Smooth muscle cell (in vitro differentiated cells): ENCODE results near the gene IRAK1BP1. TPM values are rescaled to one million over a fixed set of nuclear protein-coding genes. Genes with fewer than 3 reads are reported as not detected.

ENCODE experiments used
- DNase-seq: peaks from one replicate; lab custom pipeline; 2025; ENCODE audit not compliant: unreplicated experiment; lab: John Stamatoyannopoulos, UW
- H2AFZ ChIP-seq: fragments of 200-600 bp; sonication (generic); 2 replicates; pipeline ENCODE4 v1.6.0; 2016; ENCODE audit warnings: antibody characterized with exemption, low read depth, mild to moderate bottlenecking
- H3F3A ChIP-seq: fragments of 200-600 bp; sonication (generic); 2 replicates; pipeline ENCODE4 v1.6.0; 2017; ENCODE audit warnings: antibody characterized with exemption, low read depth
- H3K27ac ChIP-seq: fragments of 200-600 bp; sonication (generic); 2 replicates; pipeline ENCODE4 v1.5.1; 2016; ENCODE audit warnings: low read depth, mild to moderate bottlenecking
- H3K27me3 ChIP-seq: fragments of 200-600 bp; sonication (generic); 2 replicates; pipeline ENCODE4 v1.6.1; 2016; ENCODE audit warnings: low read depth, mild to moderate bottlenecking
- H3K36me3 ChIP-seq: fragments of 200-600 bp; sonication (generic); 2 replicates; pipeline ENCODE4 v1.5.1; 2016; ENCODE audit warnings: low read depth
- H3K4me1 ChIP-seq: fragments of 200-600 bp; sonication (generic); 2 replicates; pipeline ENCODE4 v1.5.1; 2016; ENCODE audit warnings: low read depth
- H3K4me2 ChIP-seq: fragments of 200-600 bp; sonication (generic); 2 replicates; pipeline ENCODE4 v1.6.0; 2016; ENCODE audit warnings: mild to moderate bottlenecking
- H3K4me3 ChIP-seq: fragments of 200-600 bp; sonication (generic); 2 replicates; pipeline ENCODE4 v1.5.1; 2016; ENCODE audit warnings: mild to moderate bottlenecking
- H3K79me2 ChIP-seq: fragments of 200-600 bp; sonication (generic); 2 replicates; pipeline ENCODE4 v1.6.0; 2016; ENCODE audit warnings: low read depth, mild to moderate bottlenecking
- H3K9ac ChIP-seq: fragments of 200-600 bp; sonication (generic); 2 replicates; pipeline ENCODE4 v1.6.0; 2016; ENCODE audit warnings: low read depth
- H3K9me3 ChIP-seq: fragments of 200-600 bp; sonication (generic); replicated peaks from 2 replicates; pipeline ENCODE4 v1.5.1; 2016; ENCODE audit warnings: low read depth
- H4K20me1 ChIP-seq: fragments of 200-600 bp; sonication (generic); 2 replicates; pipeline ENCODE4 v1.6.0; 2016; ENCODE audit warnings: low read depth
- WGBS: methylation state at CpG from one replicate; pipeline ENCODE4 v1.1.7; 2016; ENCODE audit warnings: low lambda C conversion rate; 5-methylcytosine and 5-hydroxymethylcytosine counted together
- polyA plus RNA-seq: library from polyadenylated mRNA; unstranded; fragments of >200 nt; fragmentation: Nextera tagmentation; extraction: Ambion mirVana; gene quantifications from 2 replicates; pipeline ENCODE4 v1.2.1, GENCODE V29; 2016
- total RNA-seq: library from RNA; depleted of rRNA; stranded (reverse); fragments of >200 nt; gene quantifications from 2 replicates; pipeline ENCODE4 v1.2.3, GENCODE V29; 2014
- TF ChIP-seq, protein P1 (sequence below): fragments of 200-600 bp; sonication (generic); IDR thresholded peaks from 2 replicates; pipeline ENCODE4 v1.5.1; 2017; ENCODE audit warnings: borderline replicate concordance, mild to moderate bottlenecking, antibody characterized with exemption; ENCODE audit not compliant: insufficient read depth, poor library complexity, severe bottlenecking

The IRAK1BP1 gene, protein sequence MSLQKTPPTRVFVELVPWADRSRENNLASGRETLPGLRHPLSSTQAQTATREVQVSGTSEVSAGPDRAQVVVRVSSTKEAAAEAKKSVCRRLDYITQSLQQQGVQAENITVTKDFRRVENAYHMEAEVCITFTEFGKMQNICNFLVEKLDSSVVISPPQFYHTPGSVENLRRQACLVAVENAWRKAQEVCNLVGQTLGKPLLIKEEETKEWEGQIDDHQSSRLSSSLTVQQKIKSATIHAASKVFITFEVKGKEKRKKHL
- total RNA-seq: 1.3 and 1.7 TPM in 2 replicates
- polyA plus RNA-seq: 1.8 and 2.3 TPM in 2 replicates

DNA sequence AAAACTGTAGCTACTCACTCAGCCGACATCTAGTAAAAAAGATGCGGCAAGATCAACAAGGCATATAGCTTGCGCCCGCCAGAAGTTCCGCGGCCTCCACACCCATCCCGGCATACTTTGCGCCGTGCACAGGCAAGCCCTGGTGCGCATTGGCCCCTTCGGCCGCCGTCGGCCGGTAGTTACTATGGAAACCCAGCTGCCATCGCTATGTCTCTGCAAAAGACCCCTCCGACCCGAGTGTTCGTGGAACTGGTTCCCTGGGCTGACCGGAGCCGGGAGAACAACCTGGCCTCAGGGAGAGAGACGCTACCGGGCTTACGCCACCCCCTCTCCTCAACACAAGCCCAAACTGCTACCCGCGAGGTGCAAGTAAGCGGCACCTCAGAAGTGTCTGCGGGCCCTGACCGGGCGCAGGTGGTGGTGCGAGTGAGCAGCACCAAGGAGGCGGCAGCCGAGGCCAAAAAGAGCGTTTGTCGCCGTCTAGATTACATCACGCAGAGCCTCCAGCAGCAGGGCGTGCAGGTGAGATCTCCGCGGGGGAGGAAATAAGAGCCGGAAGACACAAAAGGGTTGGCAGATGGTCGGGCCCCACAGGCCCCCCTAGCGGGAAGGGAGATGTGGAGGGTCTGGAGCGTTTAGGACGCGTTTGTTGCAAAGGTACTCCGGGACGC is at the start of gene IRAK1BP1:
Gene IRAK1BP1, plus strand, starts transcription at position 182 of the 671 bp plus-strand sequence. Its CDS starts 26 bp downstream, at position 208.
- Histone ChIP-seq H3K27me3 (no peaks in the 10 kb centered on the region), H3K9ac (peak within 1 kb of the TSS; percentile 47), H3K27ac (no peak within 1 kb of the TSS), H3F3A (no peaks in the 10 kb centered on the region), H3K4me3 (peak within 1 kb of the TSS; percentile 92), H3K4me1 (peaks cover 9% of the 10 kb centered on the region), H3K4me2 (peak within 1 kb of the TSS; percentile 95), H3K9me3 (no peaks in the 10 kb centered on the region), H3K79me2 (peaks cover 5% of the 10 kb centered on the region), H4K20me1 (no peaks in the 10 kb centered on the region), H2AFZ (peak within 1 kb of the TSS; percentile 100), H3K36me3 (no peaks in the 10 kb centered on the region)
- TF ChIP-seq, protein P1, sequence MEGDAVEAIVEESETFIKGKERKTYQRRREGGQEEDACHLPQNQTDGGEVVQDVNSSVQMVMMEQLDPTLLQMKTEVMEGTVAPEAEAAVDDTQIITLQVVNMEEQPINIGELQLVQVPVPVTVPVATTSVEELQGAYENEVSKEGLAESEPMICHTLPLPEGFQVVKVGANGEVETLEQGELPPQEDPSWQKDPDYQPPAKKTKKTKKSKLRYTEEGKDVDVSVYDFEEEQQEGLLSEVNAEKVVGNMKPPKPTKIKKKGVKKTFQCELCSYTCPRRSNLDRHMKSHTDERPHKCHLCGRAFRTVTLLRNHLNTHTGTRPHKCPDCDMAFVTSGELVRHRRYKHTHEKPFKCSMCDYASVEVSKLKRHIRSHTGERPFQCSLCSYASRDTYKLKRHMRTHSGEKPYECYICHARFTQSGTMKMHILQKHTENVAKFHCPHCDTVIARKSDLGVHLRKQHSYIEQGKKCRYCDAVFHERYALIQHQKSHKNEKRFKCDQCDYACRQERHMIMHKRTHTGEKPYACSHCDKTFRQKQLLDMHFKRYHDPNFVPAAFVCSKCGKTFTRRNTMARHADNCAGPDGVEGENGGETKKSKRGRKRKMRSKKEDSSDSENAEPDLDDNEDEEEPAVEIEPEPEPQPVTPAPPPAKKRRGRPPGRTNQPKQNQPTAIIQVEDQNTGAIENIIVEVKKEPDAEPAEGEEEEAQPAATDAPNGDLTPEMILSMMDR: no peak
- peak; percentile 16 for DNase-seq
- 7% methylated on average over 48 of the region's 48 CpGs for WGBS

DNA sequence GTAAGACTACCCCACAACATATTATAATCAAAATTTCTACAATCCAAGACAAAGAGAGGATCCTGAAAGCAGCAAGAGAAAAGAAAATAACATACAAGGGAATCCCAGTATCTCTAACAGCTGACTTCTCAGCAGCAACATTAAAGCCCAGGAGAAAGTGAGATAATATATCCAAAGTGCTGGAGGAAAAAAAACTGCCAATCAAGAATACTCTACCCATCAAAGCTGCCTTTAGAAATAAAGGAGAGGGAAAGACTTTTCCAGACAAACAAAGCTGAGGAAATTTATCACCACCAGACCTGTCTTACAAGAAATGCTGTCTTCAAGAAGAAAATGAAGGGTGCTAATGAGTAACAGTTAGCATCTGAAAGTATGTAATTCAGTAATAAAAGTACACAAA is 43.3 kb upstream of the IRAK1BP1 start:
- no peak overlapping the region for H2AFZ ChIP-seq
- TF ChIP-seq, protein P1: no peak
- H3K9me3 ChIP-seq: no peaks in the 10 kb centered on the region
- H3K9ac ChIP-seq: no peak overlapping the region
- H3F3A ChIP-seq: no peaks in the 10 kb centered on the region
- H3K4me3 ChIP-seq: no peak overlapping the region
- no peaks in the 10 kb centered on the region for H3K27me3 ChIP-seq
- no peaks in the 10 kb centered on the region for H4K20me1 ChIP-seq
- H3K27ac ChIP-seq: no peak overlapping the region
- H3K36me3 ChIP-seq: no peaks in the 10 kb centered on the region
- H3K79me2 ChIP-seq: no peaks in the 10 kb centered on the region
- no peak for DNase-seq
- no peak overlapping the region for H3K4me2 ChIP-seq
- H3K4me1 ChIP-seq: no peaks in the 10 kb centered on the region

DNA sequence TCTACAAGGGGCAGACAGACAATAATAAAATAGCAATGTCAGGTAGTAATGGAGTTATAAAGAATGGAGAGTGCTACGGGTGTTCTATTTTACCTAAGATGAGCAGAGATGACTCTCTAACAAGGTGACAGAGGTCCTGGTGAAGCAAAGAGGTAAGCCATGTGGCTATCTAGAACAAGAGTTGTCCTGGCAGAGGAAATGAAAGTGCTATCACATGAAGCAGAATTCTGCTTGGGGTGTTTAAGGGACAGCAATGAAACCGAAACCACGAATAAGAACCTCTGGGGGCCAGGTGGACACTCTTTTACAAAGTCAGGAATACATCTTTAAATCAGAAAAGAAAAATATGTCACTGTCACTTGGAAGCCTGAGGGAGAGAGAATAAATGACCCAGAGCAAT is 37.9 kb upstream of the IRAK1BP1 start:
- H3K4me1 ChIP-seq: no peaks in the 10 kb centered on the region
- no peaks in the 10 kb centered on the region for H3K79me2 ChIP-seq
- no peaks in the 10 kb centered on the region for H3K9me3 ChIP-seq
- H2AFZ ChIP-seq: no peak overlapping the region
- H3K27me3 ChIP-seq: no peaks in the 10 kb centered on the region
- no peak overlapping the region for H3K27ac ChIP-seq
- no peak overlapping the region for H3K9ac ChIP-seq
- no peak overlapping the region for H3K4me3 ChIP-seq
- H3K4me2 ChIP-seq: no peak overlapping the region
- TF ChIP-seq, protein P1: no peak
- H3F3A ChIP-seq: no peaks in the 10 kb centered on the region
- no peak for DNase-seq
- 86% methylated on average over 3 of the region's 3 CpGs for WGBS
- no peaks in the 10 kb centered on the region for H4K20me1 ChIP-seq
- H3K36me3 ChIP-seq: no peaks in the 10 kb centered on the region
